Esophagus squamous epithelium (tissue), 4 donors: ENCODE results near the gene DNAJC17.

Experiments used
- CTCF ChIP-seq, 6 experiments: fragments of 450-650 bp in 4 of 6; fragments of 200-600 bp in 2 of 6; sonication (generic) in 2 of 6; IDR thresholded peaks; one replicate each; pipeline ENCODE4 v1.5.1; 2016 to 2019; ENCODE audit warnings: antibody characterized with exemption in 6 of 6, mild to moderate bottlenecking in 4 of 6, moderate library complexity in 4 of 6
- POLR2A ChIP-seq, 4 donors: fragments of 450-650 bp; IDR thresholded peaks; one replicate each; pipeline ENCODE4 v1.6.1; 2017; ENCODE audit warnings: antibody characterized with exemption in 4 of 4, mild to moderate bottlenecking in 4 of 4, moderate library complexity in 3 of 4

DNA sequence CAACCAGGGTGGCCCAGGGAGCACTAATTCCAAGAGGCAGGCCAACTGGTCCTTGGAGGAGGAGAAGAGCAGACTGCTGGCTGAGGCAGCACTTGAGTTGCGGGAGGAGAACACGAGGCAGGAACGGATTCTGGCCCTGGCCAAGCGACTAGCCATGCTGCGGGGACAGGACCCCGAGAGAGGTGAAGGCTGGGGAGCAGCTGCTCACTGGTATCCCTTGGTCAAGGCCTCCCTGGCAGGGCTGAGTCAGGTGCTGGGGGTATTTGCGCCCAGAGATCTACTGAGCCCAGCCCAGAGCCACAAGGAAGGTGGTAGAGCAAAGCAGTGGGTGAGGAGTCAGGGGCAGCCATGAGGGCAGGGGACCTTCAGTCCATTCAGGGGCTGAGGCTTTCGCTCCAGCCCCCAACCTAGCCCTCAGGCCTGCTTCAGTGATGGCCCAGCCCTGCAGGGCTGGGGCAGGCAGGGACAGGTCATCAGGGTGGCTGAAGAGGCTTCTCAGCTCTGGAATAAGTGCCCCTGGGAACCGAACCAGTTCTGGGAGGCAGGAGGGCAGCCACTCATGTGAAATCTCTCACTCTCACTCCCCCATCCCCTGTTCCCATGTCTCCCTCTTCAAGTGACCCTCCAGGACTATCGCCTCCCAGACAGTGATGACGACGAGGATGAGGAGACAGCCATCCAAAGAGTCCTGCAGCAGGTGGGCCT is 5.6 kb upstream of the DNAJC17 start:
- TF ChIP-seq CTCF (IDR thresholded peaks at IDR 0.05) (no peak), POLR2A (IDR thresholded peaks at IDR 0.05) (no peak)
